CD14-positive monocyte (primary cell): ENCODE data around the gene ZNF729. TPM values are rescaled to one million over a fixed set of nuclear protein-coding genes. Genes with fewer than 3 reads are reported as not detected.

Experiments
- DNase-seq, 3 donors: peaks; one replicate each; pipeline ENCODE4 v3.0.0-alpha.2; 2011 to 2022
- H2AFZ ChIP-seq: 2 replicates; pipeline ENCODE4 v1.6.0; 2012; ENCODE audit warnings: mild to moderate bottlenecking, low read depth, low read length, inconsistent platforms; ENCODE audit not compliant: insufficient read depth, poor library complexity, severe bottlenecking
- H3K27ac ChIP-seq, 2 donors: 1 replicate in 1 of 2; 2 replicates in 1 of 2; pipeline ENCODE4 v1.5.1; 2012 to 2013; ENCODE audit warnings: low read length in 2 of 2, control low read depth in 1 of 2, inconsistent platforms in 1 of 2, low read depth in 1 of 2, mild to moderate bottlenecking in 1 of 2
- H3K27me3 ChIP-seq, 2 donors: one replicate each; pipeline versions ENCODE4 v1.6.0 to v1.6.1; 2011 to 2013; ENCODE audit warnings: low read length in 2 of 2; ENCODE audit not compliant: control insufficient read depth in 2 of 2, insufficient read depth in 2 of 2
- H3K36me3 ChIP-seq, 2 donors: replicated peaks in 1 of 2; 1 replicate in 1 of 2; 2 replicates in 1 of 2; pipeline versions ENCODE4 v1.5.1 to v1.6.1; 2012 to 2013; ENCODE audit warnings: low read length in 2 of 2, control low read depth in 1 of 2, inconsistent platforms in 1 of 2, mild to moderate bottlenecking in 1 of 2; ENCODE audit not compliant: insufficient read depth in 2 of 2, control insufficient read depth in 1 of 2
- H3K4me1 ChIP-seq, 2 donors: 1 replicate in 1 of 2; 2 replicates in 1 of 2; pipeline versions ENCODE4 v1.5.1 to v1.6.1; 2012 to 2013; ENCODE audit warnings: low read length in 2 of 2, control low read depth in 1 of 2, inconsistent platforms in 1 of 2, mild to moderate bottlenecking in 1 of 2, moderate library complexity in 1 of 2; ENCODE audit not compliant: insufficient read depth in 2 of 2, control insufficient read depth in 1 of 2
- H3K4me2 ChIP-seq: replicated peaks from 2 replicates; pipeline ENCODE3; 2012; ENCODE audit warnings: low read length, moderate library complexity, mild to moderate bottlenecking; ENCODE audit not compliant: poor library complexity, severe bottlenecking; ENCODE audit errors: extremely low read depth
- H3K4me3 ChIP-seq, 3 experiments: fragments of 200-600 bp in 1 of 3; sonication (generic) in 1 of 3; replicated peaks in 1 of 3; 1 replicate in 2 of 3; 2 replicates in 1 of 3; pipeline ENCODE4 v1.5.1; 2011 to 2013; ENCODE audit warnings: low read length in 3 of 3, mild to moderate bottlenecking in 3 of 3, control low read depth in 2 of 3, low read depth in 2 of 3, inconsistent platforms in 1 of 3, moderate library complexity in 1 of 3
- H3K79me2 ChIP-seq: 2 replicates; pipeline ENCODE4 v1.6.0; 2012; ENCODE audit warnings: mild to moderate bottlenecking, control low read depth, inconsistent platforms, low read length, moderate library complexity; ENCODE audit not compliant: insufficient read depth
- H3K9ac ChIP-seq: 2 replicates; pipeline ENCODE4 v1.6.0; 2017; ENCODE audit warnings: low read length, mild to moderate bottlenecking; ENCODE audit not compliant: insufficient read depth, poor library complexity, severe bottlenecking
- H3K9me3 ChIP-seq, 2 donors: replicated peaks in 1 of 2; 1 replicate in 1 of 2; 2 replicates in 1 of 2; pipeline versions ENCODE4 v1.5.1 to v1.6.1; 2012 to 2013; ENCODE audit warnings: low read length in 2 of 2, control low read depth in 1 of 2; ENCODE audit not compliant: control insufficient read depth in 1 of 2, insufficient read depth in 1 of 2
- H4K20me1 ChIP-seq: 2 replicates; pipeline ENCODE4 v1.6.0; 2012; ENCODE audit warnings: mild to moderate bottlenecking, low read length, control low read depth, moderate library complexity; ENCODE audit not compliant: insufficient read depth
- H3K27ac Mint-ChIP-seq, 7 donors: one replicate each; pipeline ENCODE4 v1.8.0; 2020; ENCODE audit warnings: mild to moderate bottlenecking in 7 of 7, mixed read lengths in 7 of 7, moderate library complexity in 6 of 7, inconsistent platforms in 2 of 7
- H3K27me3 Mint-ChIP-seq, 3 donors: one replicate each; pipeline ENCODE4 v1.8.0; 2021 to 2022; ENCODE audit warnings: low read depth in 3 of 3, mild to moderate bottlenecking in 3 of 3, mixed read lengths in 3 of 3, moderate library complexity in 3 of 3, inconsistent platforms in 1 of 3
- H3K36me3 Mint-ChIP-seq, 2 donors: one replicate each; pipeline ENCODE4 v1.8.0; 2020; ENCODE audit warnings: mixed read lengths in 2 of 2, inconsistent platforms in 1 of 2, mild to moderate bottlenecking in 1 of 2
- H3K4me1 Mint-ChIP-seq: one replicate; pipeline ENCODE4 v1.8.0; 2020; ENCODE audit warnings: mild to moderate bottlenecking, mixed read lengths
- H3K4me3 Mint-ChIP-seq, 2 donors: one replicate each; pipeline ENCODE4 v1.8.0; 2020; ENCODE audit warnings: mild to moderate bottlenecking in 2 of 2, mixed read lengths in 2 of 2, moderate library complexity in 1 of 2
- H3K9me3 Mint-ChIP-seq, 7 donors: one replicate each; pipeline ENCODE4 v1.8.0; 2020 to 2022; ENCODE audit warnings: mixed read lengths in 7 of 7, mild to moderate bottlenecking in 6 of 7, moderate library complexity in 6 of 7, inconsistent platforms in 2 of 7
- CTCF ChIP-seq: fragments of 200-600 bp; IDR thresholded peaks from one replicate; pipeline ENCODE4 v1.8.0; 2022; ENCODE audit warnings: antibody characterized with exemption, mild to moderate bottlenecking
- whole genome bisulfite sequencing: methylation state at CpG from one replicate; pipeline ENCODE4 v1.1.5; 2013; ENCODE audit warnings: missing lambda C conversion rate; ENCODE audit not compliant: insufficient coverage; 5-methylcytosine and 5-hydroxymethylcytosine counted together
- intact Hi-C, 2 donors: fragments of 100-400 bp; cut with micrococcal nuclease; formaldehyde crosslinking; loops; one replicate each; pipeline versions ENCODE4 v1.15.0 to v1.15.1; 2023
- polyA plus RNA-seq, 3 donors: library from polyadenylated mRNA; depleted of rRNA in 1 of 3; unstranded in 2 of 3; stranded (reverse) in 1 of 3; fragments of 300-500 nt in 2 of 3; fragments of >200 nt in 1 of 3; fragmentation: Illumina TruSeq in 2 of 3; gene quantifications; 1 replicate in 2 of 3; 2 replicates in 1 of 3; pipeline ENCODE4 v1.2.3, GENCODE V29; 2012 to 2021

ZNF729 gene
- polyA plus RNA-seq, 3 donors: not detected

- no peak overlapping the region for H3K4me3 ChIP-seq
- Mint-ChIP-seq H3K9me3 (peaks cover 18 to 73% (median 52%) of the 10 kb centered on the region in 7 donors), H3K27me3 (peaks cover 0 to 3% (median 0%) of the 10 kb centered on the region in 3 donors), H3K4me3 (no peak overlapping the region), H3K4me1 (no peaks in the 10 kb centered on the region), H3K27ac (no peak overlapping the region), H3K36me3 (no peaks in the 10 kb centered on the region)
- no peak for TF ChIP-seq CTCF
- H3K27ac ChIP-seq: no peak overlapping the region
- H3K4me2 ChIP-seq: no peak overlapping the region
- no peak overlapping the region for H3K9ac ChIP-seq
- intact Hi-C loops: no loop called here
- no peaks in the 10 kb centered on the region for H3K36me3 ChIP-seq
- H3K79me2 ChIP-seq: no peaks in the 10 kb centered on the region
- DNase-seq: no peak
- no peaks in the 10 kb centered on the region for H3K4me1 ChIP-seq
- no peaks in the 10 kb centered on the region for H4K20me1 ChIP-seq
- 100% methylated on average over 1 of the region's 2 CpGs for WGBS
- no peak overlapping the region for H2AFZ ChIP-seq
- no peaks in the 10 kb centered on the region for H3K27me3 ChIP-seq
- H3K9me3 ChIP-seq: peaks cover 73 to 86% of the 10 kb centered on the region in 2 donors
Observed at GRCh38 chr19:22257381-22257780, 28.9 kb upstream of the ZNF729 start.

GRCh38 chr19:22257916-22258315 is 28.3 kb upstream of the ZNF729 start:
- Mint-ChIP-seq H3K4me3 (no peak overlapping the region), H3K4me1 (no peaks in the 10 kb centered on the region), H3K9me3 (peaks cover 20 to 74% (median 52%) of the 10 kb centered on the region in 7 donors), H3K27me3 (peaks cover 0 to 3% (median 0%) of the 10 kb centered on the region in 3 donors), H3K36me3 (no peaks in the 10 kb centered on the region), H3K27ac (no peak overlapping the region)
- Histone ChIP-seq H4K20me1 (no peaks in the 10 kb centered on the region), H2AFZ (no peak overlapping the region), H3K9ac (no peak overlapping the region), H3K4me2 (no peak overlapping the region), H3K36me3 (no peaks in the 10 kb centered on the region), H3K27ac (no peak overlapping the region), H3K79me2 (no peaks in the 10 kb centered on the region), H3K4me3 (no peak overlapping the region), H3K27me3 (no peaks in the 10 kb centered on the region), H3K4me1 (no peaks in the 10 kb centered on the region), H3K9me3 (peaks cover 75 to 86% of the 10 kb centered on the region in 2 donors)
- no peak for DNase-seq
- no peak for TF ChIP-seq CTCF
- intact Hi-C loops: no loop called here
